Lung (tissue), 12 donors: Measurements from ENCODE around the gene LAMB4. TPM values are rescaled to one million over a fixed set of nuclear protein-coding genes. Genes with fewer than 3 reads are reported as not detected.

Experiments used
- ATAC-seq: fragments of 200-7000 bp; cut with Tn5 transposase; one replicate; pipeline ENCODE4 v1.9.1; 2020; ENCODE audit warnings: moderate number of reproducible peaks; ENCODE audit not compliant: insufficient read depth, low FRiP score
- DNase-seq, 3 donors: peaks; one replicate each; pipeline ENCODE4 v3.0.0-alpha.2; 2013 to 2017
- H3K27ac ChIP-seq, 2 donors: one replicate each; pipeline ENCODE4 v1.5.1; 2013; ENCODE audit warnings: mild to moderate bottlenecking in 2 of 2, moderate library complexity in 2 of 2, control low read depth in 1 of 2, inconsistent platforms in 1 of 2, low read depth in 1 of 2, low read length in 1 of 2
- H3K27me3 ChIP-seq, 3 donors: one replicate each; pipeline ENCODE4 v1.5.1; 2013; ENCODE audit warnings: low read length in 2 of 3; ENCODE audit not compliant: control insufficient read depth in 3 of 3, insufficient read depth in 3 of 3
- H3K36me3 ChIP-seq, 4 donors: one replicate each; pipeline ENCODE4 v1.5.1; 2013; ENCODE audit warnings: low read length in 4 of 4, mild to moderate bottlenecking in 1 of 4, moderate library complexity in 1 of 4; ENCODE audit not compliant: control insufficient read depth in 4 of 4, insufficient read depth in 4 of 4
- H3K4me1 ChIP-seq, 5 donors: one replicate each; pipeline ENCODE4 v1.5.1; 2013; ENCODE audit warnings: low read length in 5 of 5, mild to moderate bottlenecking in 2 of 5, moderate library complexity in 1 of 5; ENCODE audit not compliant: control insufficient read depth in 5 of 5, insufficient read depth in 5 of 5
- H3K4me3 ChIP-seq: one replicate; pipeline ENCODE4 v1.5.1; 2013; ENCODE audit warnings: mild to moderate bottlenecking, control low read depth, moderate library complexity
- H3K9ac ChIP-seq, 2 donors: one replicate each; pipeline ENCODE4 v1.5.1; 2013; ENCODE audit warnings: low read length in 2 of 2, control low read depth in 1 of 2; ENCODE audit not compliant: insufficient read depth in 1 of 2
- H3K9me3 ChIP-seq, 4 donors: one replicate each; pipeline ENCODE4 v1.5.1; 2013; ENCODE audit warnings: low read length in 3 of 4, mild to moderate bottlenecking in 1 of 4, moderate library complexity in 1 of 4; ENCODE audit not compliant: control insufficient read depth in 4 of 4, insufficient read depth in 3 of 4
- WGBS, 2 donors: extraction: QIAGEN DNeasy Blood & Tissue Kit; methylation state at CpG; one replicate each; pipeline ENCODE4 v1.1.7; 2013; 5-methylcytosine and 5-hydroxymethylcytosine counted together
- polyA plus RNA-seq, 2 donors: library from polyadenylated mRNA; stranded (reverse); fragments of 200-250 nt; gene quantifications; one replicate each; pipeline ENCODE4 v1.2.1, GENCODE V29; 2013
- total RNA-seq, 2 donors: library from RNA; depleted of rRNA in 1 of 2; stranded (reverse); fragments of >200 nt in 1 of 2; gene quantifications; one replicate each; pipeline ENCODE4 v1.2.1, GENCODE V29; 2014 to 2021
- TF ChIP-seq, protein P1 (sequence below): IDR thresholded peaks from 2 replicates; pipeline ENCODE4 v1.5.1; 2012; ENCODE audit warnings: mild to moderate bottlenecking; ENCODE audit errors: control extremely low read depth, extremely low read depth
- donor health status: control.
- donor health status: control.
- donor health status: Bipolar disorder and iron deficiency.
- donor health status: healthy.
- donor health status: DM: yes; HTN: yes; CAD: no.

Gene LAMB4
- total and polyA plus RNA-seq, 4 donors: 0.06 to 0.63 (median 0.28) TPM

DNA sequence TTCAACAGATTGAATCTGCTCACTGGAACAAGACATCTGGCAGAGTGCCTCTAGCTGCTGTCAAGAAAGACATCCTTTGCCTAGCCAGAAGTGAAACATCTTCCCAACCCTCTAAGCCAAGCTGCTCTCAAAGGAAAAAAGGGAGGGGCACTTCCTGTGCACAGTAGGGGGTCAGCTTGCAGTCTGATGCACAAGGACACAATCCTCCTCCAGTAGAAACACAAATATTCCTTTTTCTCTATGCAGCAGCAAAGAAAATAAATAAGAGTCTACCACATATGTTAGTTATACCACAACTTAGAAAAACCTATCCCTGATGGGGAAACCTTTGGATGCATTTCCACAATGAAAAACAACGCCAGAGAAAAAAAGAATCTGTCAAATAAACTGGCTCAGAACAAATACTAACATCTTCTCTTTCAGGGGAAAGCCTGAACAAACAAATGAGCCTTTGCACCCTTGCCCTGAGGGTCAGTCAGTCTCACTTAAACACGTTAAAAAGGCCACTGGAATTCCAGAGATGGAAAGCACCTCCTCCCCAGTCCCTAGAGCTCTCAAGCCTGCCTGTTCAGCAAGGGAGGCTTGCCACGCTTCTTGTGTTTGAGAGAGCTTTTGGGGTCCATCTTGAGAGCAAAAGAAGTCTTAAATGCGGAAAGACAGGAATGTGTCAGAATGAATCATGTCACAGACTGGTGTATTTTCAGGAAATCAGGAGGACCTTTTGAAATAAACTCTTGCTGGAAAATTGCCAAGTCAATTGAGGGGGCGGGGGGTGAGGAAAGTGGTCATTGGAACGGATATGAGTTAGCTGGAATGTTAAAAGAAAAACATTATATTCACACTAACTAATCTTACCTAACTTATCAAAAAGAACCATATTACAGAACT is 134.7 kb downstream of the LAMB4 start:
- peaks cover 0 to 40% (median 10%) of the 10 kb centered on the region in 4 donors for H3K36me3 ChIP-seq
- peaks cover 3 to 49% (median 10%) of the 10 kb centered on the region in 5 donors for H3K4me1 ChIP-seq
- peak overlapping the region in 1 of 2 donors; percentile 14 for H3K27ac ChIP-seq
- ATAC-seq: peak; percentile 21
- H3K27me3 ChIP-seq: no peaks in the 10 kb centered on the region
- DNase-seq: peak; percentile 48 to 65 (median 63)
- TF ChIP-seq, protein P1, sequence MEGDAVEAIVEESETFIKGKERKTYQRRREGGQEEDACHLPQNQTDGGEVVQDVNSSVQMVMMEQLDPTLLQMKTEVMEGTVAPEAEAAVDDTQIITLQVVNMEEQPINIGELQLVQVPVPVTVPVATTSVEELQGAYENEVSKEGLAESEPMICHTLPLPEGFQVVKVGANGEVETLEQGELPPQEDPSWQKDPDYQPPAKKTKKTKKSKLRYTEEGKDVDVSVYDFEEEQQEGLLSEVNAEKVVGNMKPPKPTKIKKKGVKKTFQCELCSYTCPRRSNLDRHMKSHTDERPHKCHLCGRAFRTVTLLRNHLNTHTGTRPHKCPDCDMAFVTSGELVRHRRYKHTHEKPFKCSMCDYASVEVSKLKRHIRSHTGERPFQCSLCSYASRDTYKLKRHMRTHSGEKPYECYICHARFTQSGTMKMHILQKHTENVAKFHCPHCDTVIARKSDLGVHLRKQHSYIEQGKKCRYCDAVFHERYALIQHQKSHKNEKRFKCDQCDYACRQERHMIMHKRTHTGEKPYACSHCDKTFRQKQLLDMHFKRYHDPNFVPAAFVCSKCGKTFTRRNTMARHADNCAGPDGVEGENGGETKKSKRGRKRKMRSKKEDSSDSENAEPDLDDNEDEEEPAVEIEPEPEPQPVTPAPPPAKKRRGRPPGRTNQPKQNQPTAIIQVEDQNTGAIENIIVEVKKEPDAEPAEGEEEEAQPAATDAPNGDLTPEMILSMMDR: no peak
- H3K4me3 ChIP-seq: no peak overlapping the region
- H3K9me3 ChIP-seq: no peaks in the 10 kb centered on the region
- 25 to 47% methylated on average over 6 of the region's 6 CpGs for WGBS, 2 donors
- H3K9ac ChIP-seq: no peak overlapping the region

DNA sequence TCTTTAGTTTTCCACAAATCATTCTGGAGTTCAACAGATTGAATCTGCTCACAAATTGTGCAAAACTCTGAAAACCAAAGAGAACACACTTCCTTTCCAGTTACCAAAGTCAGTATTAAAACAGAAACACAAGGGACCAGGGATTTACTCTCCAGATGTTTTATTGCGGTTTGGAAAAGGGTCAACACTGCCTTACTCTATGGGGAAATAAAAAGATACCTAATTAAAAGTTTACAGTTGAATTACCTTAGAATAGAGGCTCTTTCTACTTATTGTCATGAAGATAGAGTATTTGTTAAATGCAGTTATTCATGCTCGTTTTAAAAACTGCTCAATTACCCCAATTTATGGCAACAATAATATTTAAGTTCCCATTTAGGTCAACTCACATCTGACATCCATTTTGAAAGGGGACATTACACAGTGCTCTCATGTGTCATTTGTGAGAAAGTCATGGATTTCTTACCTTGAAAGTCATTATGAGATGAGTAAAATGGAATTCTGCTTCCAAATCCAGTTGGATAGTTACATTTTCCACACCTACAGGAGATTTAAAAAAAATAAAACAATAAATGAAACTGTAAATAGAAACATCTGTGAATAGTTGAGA is 135.6 kb downstream of the LAMB4 start:
- Histone ChIP-seq H3K36me3 (peaks cover 0 to 40% (median 14%) of the 10 kb centered on the region in 4 donors), H3K27ac (no peak overlapping the region), H3K4me3 (no peak overlapping the region), H3K9me3 (no peaks in the 10 kb centered on the region), H3K9ac (no peak overlapping the region), H3K4me1 (peaks cover 3 to 40% (median 10%) of the 10 kb centered on the region in 5 donors), H3K27me3 (no peaks in the 10 kb centered on the region)
- DNase-seq: no peak
- 76 to 84% methylated on average over 2 of the region's 2 CpGs for WGBS, 2 donors
- ATAC-seq: no peak
- TF ChIP-seq, protein P1: no peak

DNA sequence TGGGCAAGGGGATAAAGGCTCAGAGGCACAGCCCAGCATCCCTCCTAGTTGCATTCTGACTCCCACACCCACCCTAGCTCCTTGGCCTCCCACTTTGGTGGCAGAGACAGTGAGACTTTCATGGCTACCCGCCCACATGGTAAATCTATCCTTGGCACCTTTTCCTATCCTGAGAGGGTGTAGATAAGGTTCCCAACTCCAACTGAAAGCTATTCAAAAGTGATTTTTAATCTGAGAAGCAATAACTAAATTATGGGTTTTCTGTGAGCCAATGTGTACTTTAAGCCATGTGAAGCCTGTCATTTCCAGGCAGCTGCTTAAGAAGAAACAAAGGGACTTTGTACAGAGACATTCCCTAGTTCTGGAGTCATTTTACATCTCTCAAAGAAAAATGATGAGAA is 136.3 kb downstream of the LAMB4 start:
- Histone ChIP-seq H3K27ac (no peak overlapping the region), H3K4me1 (peaks cover 4 to 34% (median 10%) of the 10 kb centered on the region in 5 donors)
- no peak for DNase-seq

More for the DNA sequence above, 136.3 kb downstream of the LAMB4 start:
- Histone ChIP-seq H3K9me3 (no peaks in the 10 kb centered on the region), H3K36me3 (peaks cover 0 to 44% (median 17%) of the 10 kb centered on the region in 4 donors), H3K4me3 (no peak overlapping the region), H3K9ac (no peak overlapping the region), H3K27me3 (no peaks in the 10 kb centered on the region)
- ATAC-seq: no peak
- 72 to 91% methylated on average over 1 of the region's 1 CpG for WGBS, 2 donors
- TF ChIP-seq, protein P1: no peak
